SK-N-SH (cell line): ENCODE measurements around the gene KRTAP12-4. TPM values are rescaled to one million over a fixed set of nuclear protein-coding genes. Genes with fewer than 3 reads are reported as not detected.
"Not testable (repeated sequence)": the region's sequence is repeated elsewhere in the genome, so short reads cannot be mapped to it uniquely, and the experiment has no call there.

Source experiments
- CTCF ChIA-PET: fragments of 300-600, 350-600 bp; formaldehyde crosslinking; extraction: SDS; loops from one replicate; lab custom pipeline; 2021; lab: Yijun Ruan, JAX
- POLR2A ChIA-PET: fragments of 350-600 bp; sonication (Branson Sonifier 250); formaldehyde crosslinking; extraction: SDS; loops from one replicate; lab custom pipeline; 2020; ENCODE audit warnings: antibody characterized with exemption, inconsistent platforms; lab: Yijun Ruan, JAX
- DNase-seq: peaks from one replicate; pipeline ENCODE4 v3.0.0; 2012
- H2AFZ ChIP-seq: fragments of 200-600 bp; sonication (generic); 2 replicates; pipeline ENCODE4 v1.8.1; 2016; ENCODE audit warnings: antibody characterized with exemption, mild to moderate bottlenecking, low read depth
- H3F3A ChIP-seq: fragments of 200-600 bp; sonication (generic); replicated peaks from 2 replicates; pipeline ENCODE3; 2016; ENCODE audit warnings: antibody characterized with exemption, mild to moderate bottlenecking; ENCODE audit not compliant: insufficient read depth
- H3K27ac ChIP-seq, 2 experiments: fragments of 200-500 bp in 1 of 2; fragments of 200-600 bp in 1 of 2; sonication (Bioruptor generic) in 1 of 2; sonication (generic), shearing (Covaris generic) in 1 of 2; 2 replicates each; pipeline versions ENCODE4 v1.5.1 to v1.6.1; 2014 to 2016; ENCODE audit warnings: low read depth in 2 of 2, inconsistent platforms in 1 of 2, low read length in 1 of 2, mild to moderate bottlenecking in 1 of 2, mixed read lengths in 1 of 2
- H3K27me3 ChIP-seq: fragments of 200-600 bp; sonication (generic), shearing (Covaris generic); 2 replicates; pipeline ENCODE4 v1.6.1; 2016; ENCODE audit warnings: mixed run types; ENCODE audit not compliant: insufficient read depth
- H3K36me3 ChIP-seq, 2 experiments: fragments of 200-500 bp in 1 of 2; fragments of 200-600 bp in 1 of 2; sonication (Bioruptor generic) in 1 of 2; sonication (generic) in 1 of 2; replicated peaks in 1 of 2; 2 replicates each; pipeline versions ENCODE3 to v1.5.1; 2014 to 2016; ENCODE audit warnings: low read length in 1 of 2, mild to moderate bottlenecking in 1 of 2; ENCODE audit not compliant: insufficient read depth in 2 of 2, control insufficient read depth in 1 of 2
- H3K4me1 ChIP-seq, 2 experiments: fragments of 200-500 bp in 1 of 2; fragments of 200-600 bp in 1 of 2; sonication (Bioruptor generic) in 1 of 2; sonication (generic), shearing (Covaris generic) in 1 of 2; 2 replicates each; pipeline versions ENCODE4 v1.5.1 to v1.6.1; 2014 to 2016; ENCODE audit warnings: low read depth in 1 of 2, low read length in 1 of 2, mixed run types in 1 of 2; ENCODE audit not compliant: insufficient read depth in 2 of 2, control insufficient read depth in 1 of 2
- H3K4me2 ChIP-seq: fragments of 200-600 bp; sonication (generic), shearing (Covaris generic); 2 replicates; pipeline ENCODE4 v1.6.1; 2017; ENCODE audit warnings: mixed run types
- H3K4me3 ChIP-seq, 2 experiments: fragments of 200-500 bp in 1 of 2; fragments of 200-600 bp in 1 of 2; sonication (Bioruptor generic) in 1 of 2; sonication (generic), shearing (Covaris generic) in 1 of 2; 2 replicates each; pipeline versions ENCODE4 v1.5.1 to v1.8.1; 2014 to 2016; ENCODE audit warnings: low read depth in 2 of 2, inconsistent platforms in 1 of 2, low read length in 1 of 2, mild to moderate bottlenecking in 1 of 2, mixed read lengths in 1 of 2, moderate library complexity in 1 of 2
- H3K79me2 ChIP-seq: fragments of 200-600 bp; sonication (generic); 2 replicates; pipeline ENCODE4 v1.8.1; 2017; ENCODE audit warnings: mild to moderate bottlenecking; ENCODE audit not compliant: insufficient read depth
- H3K9ac ChIP-seq: fragments of 200-600 bp; sonication (generic); 2 replicates; pipeline ENCODE4 v1.6.1; 2017; ENCODE audit warnings: mixed run types
- H3K9me2 ChIP-seq: fragments of 200-600 bp; sonication (generic); 2 replicates; pipeline ENCODE4 v1.6.1; 2017; ENCODE audit warnings: mixed run types
- H3K9me3 ChIP-seq: fragments of 200-600 bp; sonication (generic); 2 replicates; pipeline ENCODE4 v1.6.1; 2017; ENCODE audit warnings: mixed run types, mild to moderate bottlenecking, moderate library complexity
- H4K20me1 ChIP-seq: fragments of 200-600 bp; sonication (generic); 2 replicates; pipeline ENCODE4 v1.6.1; 2017; ENCODE audit warnings: mild to moderate bottlenecking, mixed run types; ENCODE audit not compliant: insufficient read depth
- FOSL2 ChIP-seq: IDR thresholded peaks from 2 replicates; pipeline ENCODE4 v1.4.0; 2012; ENCODE audit warnings: low read depth, mild to moderate bottlenecking, moderate library complexity, borderline replicate concordance
- FOXM1 ChIP-seq: IDR thresholded peaks from 2 replicates; pipeline ENCODE4 v1.4.0; 2012; ENCODE audit warnings: low read depth, mild to moderate bottlenecking
- GABPA ChIP-seq: IDR thresholded peaks from 2 replicates; pipeline ENCODE4 v1.4.0; 2012; ENCODE audit warnings: low read depth, mild to moderate bottlenecking
- GATA2 ChIP-seq: sonication (generic); formaldehyde crosslinking; IDR thresholded peaks from 2 replicates; pipeline ENCODE4 v1.5.0; 2020; ENCODE audit warnings: mild to moderate bottlenecking, missing genetic modification reagents
- JUND ChIP-seq: IDR thresholded peaks from 2 replicates; pipeline ENCODE4 v1.4.0; 2012
- MXI1 ChIP-seq: IDR thresholded peaks from 2 replicates; pipeline ENCODE4 v1.6.1; 2012; ENCODE audit warnings: mild to moderate bottlenecking, low read depth, low read length, improper control_type of control experiment
- NRF1 ChIP-seq: IDR thresholded peaks from 2 replicates; pipeline ENCODE4 v1.6.1; 2012; ENCODE audit warnings: low read depth, mild to moderate bottlenecking, low read length
- RFX5 ChIP-seq: IDR thresholded peaks from 2 replicates; pipeline ENCODE4 v1.6.1; 2012; ENCODE audit warnings: mild to moderate bottlenecking, improper control_type of control experiment, low read length
- WGBS: methylation state at CpG from one replicate; pipeline ENCODE4 v1.1.6; 2017; ENCODE audit warnings: low lambda C conversion rate; 5-methylcytosine and 5-hydroxymethylcytosine counted together
- polyA plus RNA-seq, 3 experiments: library from polyadenylated mRNA; depleted of rRNA; stranded (reverse); fragments of >200 nt; gene quantifications; 2 replicates each; pipeline ENCODE4 v1.2.3, GENCODE V29; 2012
- TF ChIP-seq, protein P1 (sequence below): IDR thresholded peaks from 2 replicates; pipeline ENCODE4; 2012
- TF ChIP-seq, protein P2 (sequence below): IDR thresholded peaks from 2 replicates; pipeline ENCODE4 v1.4.0; 2012; ENCODE audit warnings: low read depth, borderline replicate concordance

Gene KRTAP12-4
- polyA plus RNA-seq, 1 of the 3 experiments (the other 2 are of a cell fraction), result not detected

DNA sequence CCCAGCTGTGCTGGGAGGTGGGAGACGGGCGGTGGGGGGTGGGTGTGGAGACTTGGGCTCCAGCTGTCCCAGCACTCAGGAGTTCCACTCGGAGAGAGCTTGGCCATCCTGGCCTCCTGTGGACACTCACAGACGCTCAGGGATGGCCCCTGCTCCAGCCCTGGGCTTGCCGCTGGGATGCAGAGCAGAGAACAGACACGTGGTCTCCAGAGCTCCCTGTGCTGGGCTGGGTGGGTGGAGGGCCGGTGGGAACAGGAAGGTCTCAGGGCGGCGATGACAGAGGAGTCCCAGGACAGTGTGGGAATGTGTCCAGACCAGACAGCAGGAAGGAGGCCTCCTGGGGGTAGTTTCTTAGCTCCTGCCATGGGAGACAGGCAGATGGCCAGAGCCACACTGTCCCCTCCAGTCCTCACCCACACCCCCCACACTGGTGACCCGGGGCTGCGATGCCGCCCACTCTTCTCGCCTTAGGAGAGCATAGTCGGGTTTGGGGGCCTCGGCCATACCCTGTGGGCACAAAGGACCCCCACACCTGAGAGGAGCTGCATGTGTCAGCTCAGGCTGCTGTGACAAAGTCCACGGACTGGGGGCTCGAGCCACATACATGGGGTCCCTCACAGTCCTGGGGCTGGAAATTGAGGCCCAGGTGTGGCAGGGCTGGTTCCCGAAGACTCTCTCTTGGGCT lies 25.6 kb downstream of the KRTAP12-4 start (continued):
- no peak for TF ChIP-seq MXI1
- TF ChIP-seq GATA2, result no peak
- no peak for TF ChIP-seq NRF1
- TF ChIP-seq RFX5, result no peak
- no peak for TF ChIP-seq FOXM1

DNA sequence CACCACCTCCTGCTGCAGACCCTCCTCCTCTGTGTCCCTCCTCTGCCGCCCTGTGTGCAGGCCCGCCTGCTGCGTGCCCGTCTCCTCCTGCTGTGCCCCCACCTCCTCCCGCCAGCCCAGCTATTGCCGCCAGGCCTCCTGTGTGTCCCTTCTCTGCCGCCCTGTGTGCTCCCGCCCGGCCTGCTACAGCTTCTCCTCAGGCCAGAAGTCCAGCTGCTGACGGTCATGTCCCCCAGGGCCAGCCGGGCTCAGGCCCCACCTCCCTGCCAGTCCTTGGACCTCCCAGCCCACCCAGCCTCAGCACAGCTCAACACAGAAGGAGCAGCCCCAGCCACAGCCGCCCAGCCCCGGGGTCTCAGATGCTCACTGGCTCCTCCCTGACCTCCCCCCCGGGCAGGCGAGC lies 26.6 kb downstream of the KRTAP12-4 start:
- H2AFZ ChIP-seq, H3K27ac ChIP-seq, H4K20me1 ChIP-seq, H3K4me2 ChIP-seq, H3K79me2 ChIP-seq, H3K9me2 ChIP-seq, H3K36me3 ChIP-seq, H3K4me1 ChIP-seq, DNase-seq, POLR2A ChIA-PET, H3K4me3 ChIP-seq, H3F3A ChIP-seq, H3K9ac ChIP-seq: not testable (repeated sequence)
- 4% methylated on average over 7 of the region's 15 CpGs for WGBS
- Histone ChIP-seq H3K27me3 (peaks cover 11% of the 10 kb centered on the region; the same call in 1 of the 2 replicates), H3K9me3 (peaks cover 15% of the 10 kb centered on the region; the same call in 1 of the 2 replicates)
- CTCF ChIA-PET, result interaction anchor here (4.4 kb wide), 1 partner anchor 166 kb away, joined by 15 read pairs; no protein-coding TSS in a partner anchor

DNA sequence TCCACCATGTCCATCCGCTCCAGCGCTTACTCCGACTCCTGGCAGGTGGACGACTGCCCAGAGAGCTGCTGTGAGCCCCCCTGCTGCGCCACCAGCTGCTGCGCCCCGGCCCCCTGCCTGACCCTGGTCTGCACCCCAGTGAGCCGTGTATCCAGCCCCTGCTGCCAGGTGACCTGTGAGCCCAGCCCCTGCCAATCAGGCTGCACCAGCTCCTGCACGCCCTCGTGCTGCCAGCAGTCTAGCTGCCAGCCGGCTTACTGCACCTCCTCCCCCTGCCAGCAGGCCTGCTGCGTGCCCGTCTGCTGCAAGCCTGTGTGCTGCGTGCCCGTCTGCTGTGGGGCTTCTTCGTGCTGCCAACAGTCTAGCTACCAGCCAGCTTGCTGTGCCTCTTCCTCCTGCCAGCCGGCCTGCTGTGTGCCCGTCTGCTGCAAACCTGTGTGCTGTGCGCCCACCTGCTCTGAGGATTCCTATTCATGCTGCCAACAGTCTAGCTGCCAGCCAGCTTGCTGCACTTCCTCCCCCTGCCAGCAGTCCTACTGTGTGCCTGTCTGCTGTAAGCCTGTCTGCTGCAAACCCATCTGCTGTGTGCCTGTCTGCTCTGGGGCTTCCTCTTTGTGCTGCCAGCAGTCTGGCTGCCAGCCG lies 27.2 kb downstream of the KRTAP12-4 start:
- H3K9me3 ChIP-seq, H2AFZ ChIP-seq, H3K36me3 ChIP-seq, H3K4me3 ChIP-seq, H3K79me2 ChIP-seq, H3K4me1 ChIP-seq, H3K4me2 ChIP-seq, H4K20me1 ChIP-seq, POLR2A ChIA-PET, H3K27ac ChIP-seq, H3K9me2 ChIP-seq, H3K9ac ChIP-seq, DNase-seq, H3F3A ChIP-seq: not testable (repeated sequence)
- peaks cover 11% of the 10 kb centered on the region; the same call in 1 of the 2 replicates for H3K27me3 ChIP-seq
- CTCF ChIA-PET, result interaction anchor here (4.4 kb wide), 1 partner anchor 166 kb away, joined by 15 read pairs; no protein-coding TSS in a partner anchor
- 10% methylated on average over 6 of the region's 20 CpGs for WGBS

- no peak for DNase-seq
- 17% methylated on average over 2 of the region's 7 CpGs for WGBS
- peaks cover 11% of the 10 kb centered on the region; the same call in 1 of the 2 replicates for H3K27me3 ChIP-seq
- H3F3A ChIP-seq, result no peaks in the 10 kb centered on the region
- H3K79me2 ChIP-seq, result no peaks in the 10 kb centered on the region
- TF ChIP-seq JUND, result no peak
- TF ChIP-seq FOSL2, result no peak
- TF ChIP-seq GABPA, result no peak
- no peak for TF ChIP-seq NRF1
- TF ChIP-seq, protein P1, sequence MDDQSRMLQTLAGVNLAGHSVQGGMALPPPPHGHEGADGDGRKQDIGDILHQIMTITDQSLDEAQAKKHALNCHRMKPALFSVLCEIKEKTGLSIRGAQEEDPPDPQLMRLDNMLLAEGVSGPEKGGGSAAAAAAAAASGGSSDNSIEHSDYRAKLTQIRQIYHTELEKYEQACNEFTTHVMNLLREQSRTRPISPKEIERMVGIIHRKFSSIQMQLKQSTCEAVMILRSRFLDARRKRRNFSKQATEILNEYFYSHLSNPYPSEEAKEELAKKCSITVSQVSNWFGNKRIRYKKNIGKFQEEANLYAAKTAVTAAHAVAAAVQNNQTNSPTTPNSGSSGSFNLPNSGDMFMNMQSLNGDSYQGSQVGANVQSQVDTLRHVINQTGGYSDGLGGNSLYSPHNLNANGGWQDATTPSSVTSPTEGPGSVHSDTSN, result no peak
- TF ChIP-seq, protein P2, sequence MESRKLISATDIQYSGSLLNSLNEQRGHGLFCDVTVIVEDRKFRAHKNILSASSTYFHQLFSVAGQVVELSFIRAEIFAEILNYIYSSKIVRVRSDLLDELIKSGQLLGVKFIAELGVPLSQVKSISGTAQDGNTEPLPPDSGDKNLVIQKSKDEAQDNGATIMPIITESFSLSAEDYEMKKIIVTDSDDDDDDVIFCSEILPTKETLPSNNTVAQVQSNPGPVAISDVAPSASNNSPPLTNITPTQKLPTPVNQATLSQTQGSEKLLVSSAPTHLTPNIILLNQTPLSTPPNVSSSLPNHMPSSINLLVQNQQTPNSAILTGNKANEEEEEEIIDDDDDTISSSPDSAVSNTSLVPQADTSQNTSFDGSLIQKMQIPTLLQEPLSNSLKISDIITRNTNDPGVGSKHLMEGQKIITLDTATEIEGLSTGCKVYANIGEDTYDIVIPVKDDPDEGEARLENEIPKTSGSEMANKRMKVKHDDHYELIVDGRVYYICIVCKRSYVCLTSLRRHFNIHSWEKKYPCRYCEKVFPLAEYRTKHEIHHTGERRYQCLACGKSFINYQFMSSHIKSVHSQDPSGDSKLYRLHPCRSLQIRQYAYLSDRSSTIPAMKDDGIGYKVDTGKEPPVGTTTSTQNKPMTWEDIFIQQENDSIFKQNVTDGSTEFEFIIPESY, result no peak
- no peaks in the 10 kb centered on the region for H3K9me2 ChIP-seq
- no peaks in the 10 kb centered on the region; a peak in 1 of 4 replicates for H3K4me1 ChIP-seq
- peaks cover 10% of the 10 kb centered on the region; the same call in 1 of the 2 replicates for H3K9me3 ChIP-seq
- CTCF ChIA-PET, result interaction anchor here (4.4 kb wide), 1 partner anchor 167 kb away, joined by 15 read pairs; no protein-coding TSS in a partner anchor
- no peak within 1 kb of the TSS for H3K4me3 ChIP-seq
- peaks cover 0 to 3% of the 10 kb centered on the region in 2 experiments for H3K36me3 ChIP-seq
- POLR2A ChIA-PET, result no interaction called here
- no peaks in the 10 kb centered on the region for H4K20me1 ChIP-seq
- no peak within 1 kb of the TSS for H3K27ac ChIP-seq
- no peak within 1 kb of the TSS for H3K4me2 ChIP-seq
- no peak within 1 kb of the TSS for H2AFZ ChIP-seq
- H3K9ac ChIP-seq, result no peak within 1 kb of the TSS
Observed at GRCh38 chr21:44626673-44627143, 27.8 kb downstream of the KRTAP12-4 start, which contains the start of gene KRTAP10-9. TSS of gene KRTAP10-9 (plus strand) at chr21:44627093. CDS start at chr21:44627172, 79 bp downstream.
